DOHH2 (cell line): ENCODE measurements around the gene GYG1.

Experiments
- H3F3A ChIP-seq: fragments of 200-600 bp; sonication (generic), shearing (Covaris generic); 2 replicates; pipeline ENCODE4 v1.6.0; 2016; ENCODE audit warnings: antibody characterized with exemption, mild to moderate bottlenecking; ENCODE audit not compliant: control insufficient read depth, insufficient read depth
- H3K27ac ChIP-seq: fragments of 200-600 bp; sonication (generic); 2 replicates; pipeline ENCODE4 v1.5.1; 2014; ENCODE audit warnings: low read depth, mild to moderate bottlenecking, low read length, moderate library complexity
- H3K27me3 ChIP-seq: fragments of 200-600 bp; sonication (generic); 2 replicates; pipeline ENCODE4 v1.6.1; 2014; ENCODE audit warnings: mild to moderate bottlenecking, low read length, mixed read lengths; ENCODE audit not compliant: control insufficient read depth
- H3K36me3 ChIP-seq: fragments of 200-600 bp; sonication (generic); 2 replicates; pipeline ENCODE4 v1.6.1; 2014; ENCODE audit warnings: mild to moderate bottlenecking, low read length, moderate library complexity, mixed read lengths; ENCODE audit not compliant: control insufficient read depth
- H3K4me1 ChIP-seq: fragments of 200-600 bp; sonication (generic); 2 replicates; pipeline ENCODE4 v1.6.1; 2014; ENCODE audit warnings: mild to moderate bottlenecking, low read length, mixed read lengths; ENCODE audit not compliant: control insufficient read depth
- H3K4me2 ChIP-seq: fragments of 200-600 bp; sonication (generic); 2 replicates; pipeline ENCODE4 v1.6.0; 2014; ENCODE audit warnings: mild to moderate bottlenecking, low read length, moderate library complexity
- H3K4me3 ChIP-seq: fragments of 200-600 bp; sonication (generic); 2 replicates; pipeline ENCODE4 v1.5.1; 2014; ENCODE audit warnings: mild to moderate bottlenecking, low read length, mixed read lengths
- H3K79me2 ChIP-seq: fragments of 200-600 bp; sonication (generic); 2 replicates; pipeline ENCODE4 v1.6.1; 2014; ENCODE audit warnings: mild to moderate bottlenecking, low read length, mixed read lengths; ENCODE audit not compliant: control insufficient read depth
- H3K9me2 ChIP-seq: fragments of 200-600 bp; sonication (generic); replicated peaks from 2 replicates; pipeline ENCODE4 v1.6.1; 2014; ENCODE audit warnings: mild to moderate bottlenecking, low read length, mixed read lengths; ENCODE audit not compliant: control insufficient read depth
- H3K9me3 ChIP-seq: fragments of 200-600 bp; sonication (generic); 2 replicates; pipeline ENCODE4 v1.6.1; 2014; ENCODE audit warnings: antibody characterized with exemption, low read length, mixed read lengths; ENCODE audit not compliant: control insufficient read depth, insufficient read depth
- H4K20me1 ChIP-seq: fragments of 200-600 bp; sonication (generic); 2 replicates; pipeline ENCODE4 v1.6.0; 2014; ENCODE audit warnings: low read depth, mild to moderate bottlenecking, antibody characterized with exemption, low read length, moderate library complexity; ENCODE audit not compliant: control insufficient read depth, insufficient read depth
- CTCF ChIP-seq: fragments of 200-600 bp; sonication (generic); IDR thresholded peaks from one replicate; pipeline ENCODE4 v1.5.1; 2014; ENCODE audit warnings: antibody characterized with exemption, mild to moderate bottlenecking, low read depth, low read length; ENCODE audit not compliant: poor library complexity, severe bottlenecking
- EZH2phosphoT487 ChIP-seq: fragments of 200-600 bp; sonication (generic); IDR thresholded peaks from 2 replicates; pipeline ENCODE4 v1.6.1; 2017; ENCODE audit warnings: borderline replicate concordance, mild to moderate bottlenecking, antibody characterized with exemption, low read length, moderate library complexity, mixed read lengths

Gene GYG1

GRCh38 chr3:148958696-148959095, 32.6 kb upstream of the GYG1 start:
- no peaks in the 10 kb centered on the region for H3F3A ChIP-seq
- no peaks in the 10 kb centered on the region for H3K9me3 ChIP-seq
- H3K27me3 ChIP-seq, result peaks cover 13% of the 10 kb centered on the region
- H3K4me2 ChIP-seq, result no peak overlapping the region
- H3K27ac ChIP-seq, result no peak overlapping the region
- peaks cover 3% of the 10 kb centered on the region; the same call in 1 of the 2 replicates for H3K4me1 ChIP-seq
- H3K79me2 ChIP-seq, result no peaks in the 10 kb centered on the region
- no peak overlapping the region for H3K4me3 ChIP-seq
- no peaks in the 10 kb centered on the region for H3K36me3 ChIP-seq
- TF ChIP-seq CTCF (no peak), EZH2phosphoT487 (no peak)
- no peaks in the 10 kb centered on the region for H4K20me1 ChIP-seq
- H3K9me2 ChIP-seq, result no peaks in the 10 kb centered on the region

GRCh38 chr3:148962513-148962912, 28.8 kb upstream of the GYG1 start:
- Histone ChIP-seq H3K4me1 (0 out of 2 replicates have a peak, but pooled peaks cover under 1% of the 10 kb centered on the region), H3K4me3 (no peak overlapping the region), H3K79me2 (no peaks in the 10 kb centered on the region), H4K20me1 (no peaks in the 10 kb centered on the region), H3K27ac (no peak overlapping the region), H3K27me3 (peaks cover 10% of the 10 kb centered on the region), H3K9me3 (no peaks in the 10 kb centered on the region), H3K9me2 (no peaks in the 10 kb centered on the region), H3K4me2 (no peak overlapping the region), H3F3A (no peaks in the 10 kb centered on the region), H3K36me3 (no peaks in the 10 kb centered on the region)
- TF ChIP-seq EZH2phosphoT487, result no peak
- TF ChIP-seq CTCF, result no peak

- Histone ChIP-seq H3F3A (no peaks in the 10 kb centered on the region), H3K27me3 (peaks cover 10% of the 10 kb centered on the region), H3K27ac (no peak overlapping the region), H3K4me2 (no peak overlapping the region), H4K20me1 (no peaks in the 10 kb centered on the region), H3K9me2 (no peaks in the 10 kb centered on the region), H3K36me3 (no peaks in the 10 kb centered on the region), H3K9me3 (no peaks in the 10 kb centered on the region), H3K4me1 (no peaks in the 10 kb centered on the region), H3K79me2 (no peaks in the 10 kb centered on the region), H3K4me3 (no peak overlapping the region)
- TF ChIP-seq EZH2phosphoT487 (no peak), CTCF (no peak)
These were observed 26.5 kb upstream of the GYG1 start for GRCh38 chr3:148964809-148965208.
